ENCODE results near the gene TSPEAR. TPM values are rescaled to one million over a fixed set of nuclear protein-coding genes. Genes with fewer than 3 reads are reported as not detected.

TSPEAR gene
- total RNA-seq, 2 donors from 2014 or later = 1.5 to 6.0 TPM

GRCh38 chr21:44496564-44497550 lies 214.5 kb downstream of the TSPEAR start:
- no peak overlapping the region for H3K4me3 ChIP-seq (ENCODE audit: low read length)
- H3K9ac ChIP-seq (ENCODE audit: extremely low read depth, low read length, poor library complexity, severe bottlenecking) = no peak overlapping the region
- H3K27me3 Mint-ChIP-seq (ENCODE audit: insufficient read depth) = no peaks in the 10 kb centered on the region
- peaks cover 33% of the 10 kb centered on the region for H3K36me3 Mint-ChIP-seq (ENCODE audit: low read depth)
- no peak overlapping the region for H3K4me3 Mint-ChIP-seq
- peaks cover 5% of the 10 kb centered on the region for H3K36me3 ChIP-seq (ENCODE audit: control insufficient read depth, insufficient read depth, low read length)
- DNase-seq = peak; percentile 61
- H3K27ac ChIP-seq (ENCODE audit: low read depth, low read length) = no peak overlapping the region
- WGBS, 2 experiments (ENCODE audit: insufficient coverage in 1 of 2, insufficient read length in 1 of 2) = 64 to 74% methylated on average over 24 to 27 of the region's 27 CpGs
- TF ChIP-seq CTCF (conservative IDR thresholded peaks at IDR 0.05) = no peak
- peaks cover 5% of the 10 kb centered on the region for H3K4me1 ChIP-seq (ENCODE audit: control insufficient read depth, insufficient read depth, low read length)
- no peaks in the 10 kb centered on the region for H3K27me3 ChIP-seq (ENCODE audit: control insufficient read depth, insufficient read depth, low read length, poor library complexity, severe bottlenecking)
- H3K4me1 Mint-ChIP-seq = peaks cover 30% of the 10 kb centered on the region
- no peak overlapping the region for H3K27ac Mint-ChIP-seq
- H3K9me3 Mint-ChIP-seq = peaks cover 30% of the 10 kb centered on the region
- peaks cover 37% of the 10 kb centered on the region for H3K9me3 ChIP-seq (ENCODE audit: control insufficient read depth, low read length)

GRCh38 chr21:44495611-44496563 lies 215.5 kb downstream of the TSPEAR start:
- 96 to 98% methylated on average over 14 to 16 of the region's 16 CpGs for WGBS, 2 experiments (ENCODE audit: insufficient coverage in 1 of 2, insufficient read length in 1 of 2)
- peaks cover 30% of the 10 kb centered on the region for H3K4me1 Mint-ChIP-seq
- H3K36me3 Mint-ChIP-seq (ENCODE audit: low read depth) = peaks cover 41% of the 10 kb centered on the region
- no peaks in the 10 kb centered on the region for H3K27me3 Mint-ChIP-seq (ENCODE audit: insufficient read depth)
- H3K27ac Mint-ChIP-seq = no peak overlapping the region
- peaks cover 5% of the 10 kb centered on the region for H3K4me1 ChIP-seq (ENCODE audit: control insufficient read depth, insufficient read depth, low read length)
- peaks cover 7% of the 10 kb centered on the region for H3K36me3 ChIP-seq (ENCODE audit: control insufficient read depth, insufficient read depth, low read length)
- no peak for TF ChIP-seq CTCF (conservative IDR thresholded peaks at IDR 0.05)
- no peak overlapping the region for H3K27ac ChIP-seq (ENCODE audit: low read depth, low read length)
- no peak overlapping the region for H3K9ac ChIP-seq (ENCODE audit: extremely low read depth, low read length, poor library complexity, severe bottlenecking)
- H3K4me3 Mint-ChIP-seq = no peak overlapping the region
- no peak overlapping the region for H3K4me3 ChIP-seq (ENCODE audit: low read length)
- H3K27me3 ChIP-seq (ENCODE audit: control insufficient read depth, insufficient read depth, low read length, poor library complexity, severe bottlenecking) = no peaks in the 10 kb centered on the region
- H3K9me3 ChIP-seq (ENCODE audit: control insufficient read depth, low read length) = peaks cover 45% of the 10 kb centered on the region
- no peak for DNase-seq
- H3K9me3 Mint-ChIP-seq = peaks cover 37% of the 10 kb centered on the region

GRCh38 chr21:44494956-44495355 lies 216.4 kb downstream of the TSPEAR start:
- Histone ChIP-seq H3K9ac (ENCODE audit: extremely low read depth, low read length, poor library complexity, severe bottlenecking) (no peak overlapping the region), H3K27ac (ENCODE audit: low read depth, low read length) (no peak overlapping the region), H3K4me1 (ENCODE audit: control insufficient read depth, insufficient read depth, low read length) (peaks cover 5% of the 10 kb centered on the region), H3K9me3 (ENCODE audit: control insufficient read depth, low read length) (peaks cover 48% of the 10 kb centered on the region), H3K36me3 (ENCODE audit: control insufficient read depth, insufficient read depth, low read length) (peaks cover 11% of the 10 kb centered on the region), H3K4me3 (ENCODE audit: low read length) (no peak overlapping the region), H3K27me3 (ENCODE audit: control insufficient read depth, insufficient read depth, low read length, poor library complexity, severe bottlenecking) (no peaks in the 10 kb centered on the region)
- peaks cover 51% of the 10 kb centered on the region for H3K36me3 Mint-ChIP-seq (ENCODE audit: low read depth)
- WGBS, 2 experiments (ENCODE audit: insufficient coverage in 1 of 2, insufficient read length in 1 of 2) = 94% methylated on average over 13 of the region's 13 CpGs
- DNase-seq = no peak
- H3K27me3 Mint-ChIP-seq (ENCODE audit: insufficient read depth) = no peaks in the 10 kb centered on the region
- H3K27ac Mint-ChIP-seq = no peak overlapping the region
- H3K4me3 Mint-ChIP-seq = no peak overlapping the region
- no peak for TF ChIP-seq CTCF (conservative IDR thresholded peaks at IDR 0.05)
- H3K4me1 Mint-ChIP-seq = peaks cover 30% of the 10 kb centered on the region
- H3K9me3 Mint-ChIP-seq = peaks cover 38% of the 10 kb centered on the region

Data from endodermal cell (in vitro differentiated cells).